Upper lobe of left lung (tissue), 6 donors: Measurements from ENCODE around the gene C9orf50. TPM values are rescaled to one million over a fixed set of nuclear protein-coding genes. Genes with fewer than 3 reads are reported as not detected.
A peak's percentile ranks its signal among the peaks of the same experiment; 100 is the strongest.

Experiments
- ATAC-seq, 2 donors: fragments of 200-7000 bp; cut with Tn5 transposase; one replicate each; pipeline ENCODE4 v1.9.1; 2022; ENCODE audit warnings: mild to moderate bottlenecking in 2 of 2, moderate library complexity in 2 of 2; ENCODE audit not compliant: low FRiP score in 2 of 2
- DNase-seq, 2 donors: peaks; one replicate each; pipeline ENCODE4 v3.0.0-alpha.2; 2019 to 2020
- H3K27ac ChIP-seq, 4 donors: fragments of 200-600 bp; sonication (generic); one replicate each; pipeline ENCODE4 v1.5.1; 2016 to 2019
- H3K27me3 ChIP-seq, 4 donors: fragments of 200-600 bp; sonication (generic); one replicate each; pipeline ENCODE4 v1.5.1; 2017 to 2019
- H3K36me3 ChIP-seq, 4 donors: fragments of 200-600 bp; sonication (generic); one replicate each; pipeline ENCODE4 v1.5.1; 2016 to 2019
- H3K4me1 ChIP-seq, 4 donors: fragments of 200-600 bp; sonication (generic); one replicate each; pipeline ENCODE4 v1.5.1; 2018 to 2019
- H3K4me3 ChIP-seq, 4 donors: fragments of 200-600 bp; sonication (generic); one replicate each; pipeline ENCODE4 v1.5.1; 2017 to 2019; ENCODE audit warnings: mild to moderate bottlenecking in 2 of 4, moderate library complexity in 1 of 4
- H3K9me3 ChIP-seq, 4 donors: fragments of 200-600 bp; sonication (generic); one replicate each; pipeline ENCODE4 v1.5.1; 2018 to 2019
- EP300 ChIP-seq, 4 donors: sonication (generic); formaldehyde crosslinking; IDR thresholded peaks; one replicate each; pipeline ENCODE4 v1.5.1; 2017; ENCODE audit warnings: antibody characterized with exemption in 4 of 4, control low read depth in 2 of 4
- POLR2A ChIP-seq, 4 donors: fragments of 450-650 bp; IDR thresholded peaks; one replicate each; pipeline ENCODE4 v1.5.1; 2016 to 2017; ENCODE audit warnings: antibody characterized with exemption in 4 of 4, mild to moderate bottlenecking in 2 of 4
- POLR2AphosphoS5 ChIP-seq, 2 donors: sonication (generic); formaldehyde crosslinking; IDR thresholded peaks; one replicate each; pipeline ENCODE4 v1.5.1; 2017; ENCODE audit warnings: antibody characterized with exemption in 2 of 2
- WGBS, 2 donors: methylation state at CpG; one replicate each; pipeline ENCODE4 v1.1.5; 2017 to 2018; 5-methylcytosine and 5-hydroxymethylcytosine counted together
- total RNA-seq, 6 donors: library from RNA; depleted of rRNA in 4 of 6; stranded (reverse); fragments of >200 nt in 4 of 6; gene quantifications; one replicate each; pipeline versions ENCODE4 v1.1.0 to v1.2.1, GENCODE V29; 2016 to 2021
- TF ChIP-seq, protein P1 (sequence below), 6 experiments: fragments of 450-650 bp in 4 of 6; fragments of 200-600 bp in 2 of 6; sonication (generic) in 2 of 6; IDR thresholded peaks; one replicate each; pipeline ENCODE4 v1.5.1; 2016 to 2019; ENCODE audit warnings: antibody characterized with exemption in 6 of 6
- donor health status: DM: no; HTN: no; CAD: no; lungs with moderate emphysema.
- donor health status: DM: no; HTN: yes; CAD: no; lungs with severe emphysema.

C9orf50 gene
- total RNA-seq, 6 donors from 2014 or later: not detected

DNA sequence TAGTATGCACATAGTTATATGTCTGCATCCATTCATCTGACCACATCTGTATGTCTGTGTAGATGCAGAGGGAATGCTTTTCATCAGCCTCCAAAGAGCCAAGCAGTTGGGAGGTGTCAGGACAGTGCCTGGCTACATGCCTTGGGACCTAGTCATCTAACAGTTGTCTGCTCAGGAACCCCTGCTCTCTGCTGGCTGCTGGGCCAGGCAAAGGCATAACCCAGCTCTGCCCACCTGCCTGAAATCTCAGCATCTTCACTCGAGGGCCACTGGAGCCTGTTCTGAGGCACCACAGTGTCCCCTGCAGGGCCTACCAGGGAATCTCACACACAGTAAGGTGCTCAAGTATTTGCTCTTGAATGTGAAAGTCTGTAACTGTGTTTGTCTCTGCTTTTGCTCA, 3.7 kb downstream of the C9orf50 start:
- peaks cover 0 to 15% (median 4%) of the 10 kb centered on the region in 4 donors for H3K27me3 ChIP-seq
- TF ChIP-seq, protein P1, sequence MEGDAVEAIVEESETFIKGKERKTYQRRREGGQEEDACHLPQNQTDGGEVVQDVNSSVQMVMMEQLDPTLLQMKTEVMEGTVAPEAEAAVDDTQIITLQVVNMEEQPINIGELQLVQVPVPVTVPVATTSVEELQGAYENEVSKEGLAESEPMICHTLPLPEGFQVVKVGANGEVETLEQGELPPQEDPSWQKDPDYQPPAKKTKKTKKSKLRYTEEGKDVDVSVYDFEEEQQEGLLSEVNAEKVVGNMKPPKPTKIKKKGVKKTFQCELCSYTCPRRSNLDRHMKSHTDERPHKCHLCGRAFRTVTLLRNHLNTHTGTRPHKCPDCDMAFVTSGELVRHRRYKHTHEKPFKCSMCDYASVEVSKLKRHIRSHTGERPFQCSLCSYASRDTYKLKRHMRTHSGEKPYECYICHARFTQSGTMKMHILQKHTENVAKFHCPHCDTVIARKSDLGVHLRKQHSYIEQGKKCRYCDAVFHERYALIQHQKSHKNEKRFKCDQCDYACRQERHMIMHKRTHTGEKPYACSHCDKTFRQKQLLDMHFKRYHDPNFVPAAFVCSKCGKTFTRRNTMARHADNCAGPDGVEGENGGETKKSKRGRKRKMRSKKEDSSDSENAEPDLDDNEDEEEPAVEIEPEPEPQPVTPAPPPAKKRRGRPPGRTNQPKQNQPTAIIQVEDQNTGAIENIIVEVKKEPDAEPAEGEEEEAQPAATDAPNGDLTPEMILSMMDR (IDR thresholded peaks at IDR 0.05): peak in 3 of 6 experiments; percentile 13 to 26 (median 16)
- no peak for TF ChIP-seq EP300 (IDR thresholded peaks at IDR 0.05)
- 0% methylated on average over 1 of the region's 1 CpG for WGBS, 2 donors
- H3K4me3 ChIP-seq: no peak overlapping the region
- ATAC-seq (peak in 1 of 2 donors; percentile 22), DNase-seq (no peak)
- H3K9me3 ChIP-seq: no peaks in the 10 kb centered on the region
- no peaks in the 10 kb centered on the region for H3K36me3 ChIP-seq
- H3K27ac ChIP-seq: no peak overlapping the region
- H3K4me1 ChIP-seq: peaks cover 9 to 14% (median 10%) of the 10 kb centered on the region in 4 donors

DNA sequence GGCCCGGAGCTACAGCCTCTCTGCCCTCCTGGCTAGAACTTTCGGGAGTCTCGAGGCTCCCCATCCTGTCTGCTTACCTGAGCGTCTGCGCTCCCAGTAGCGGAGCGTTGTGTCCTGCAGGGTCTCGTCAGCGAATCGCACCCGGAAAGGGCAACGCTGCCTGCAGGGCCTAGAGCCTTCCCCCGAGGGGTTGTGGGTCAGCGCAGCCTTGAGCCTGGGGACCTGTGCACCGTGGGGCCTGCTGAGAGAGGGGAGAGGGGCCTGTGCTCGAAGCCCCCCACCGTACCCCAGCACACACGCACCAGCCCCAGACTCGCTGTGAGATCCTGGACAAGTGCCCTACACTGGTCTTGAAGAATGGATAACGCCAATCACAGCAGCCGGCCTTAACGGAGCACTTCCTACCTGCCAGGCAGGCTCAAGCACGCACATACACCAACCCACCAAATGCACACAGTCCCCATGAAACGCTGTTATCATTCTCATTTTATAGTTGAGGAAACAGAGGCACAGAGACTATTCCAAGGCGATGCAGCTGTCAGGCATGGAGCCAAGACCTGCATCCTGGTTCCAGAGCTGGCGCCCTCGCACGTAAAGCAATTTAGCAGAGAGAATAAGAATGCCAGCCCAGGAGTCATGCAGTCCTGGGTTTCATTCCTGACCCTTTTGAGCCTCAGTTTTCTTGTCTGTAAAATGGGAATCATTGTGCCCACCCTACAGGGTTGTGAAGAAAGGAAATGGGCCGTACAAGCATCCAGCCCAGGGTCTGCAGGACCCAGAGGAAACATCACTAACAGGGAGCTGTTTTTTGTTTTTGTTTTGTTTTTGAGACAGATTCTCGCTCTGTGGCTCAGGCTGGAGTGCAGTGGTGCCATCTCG, 5.3 kb downstream of the C9orf50 start:
- Histone ChIP-seq H3K27me3 (peaks cover 0 to 12% (median 4%) of the 10 kb centered on the region in 4 donors), H3K9me3 (no peaks in the 10 kb centered on the region), H3K27ac (no peak overlapping the region), H3K36me3 (no peaks in the 10 kb centered on the region), H3K4me1 (peaks cover 12 to 18% (median 17%) of the 10 kb centered on the region in 4 donors), H3K4me3 (no peak overlapping the region)
- TF ChIP-seq, protein P1 (IDR thresholded peaks at IDR 0.05): no peak
- TF ChIP-seq POLR2AphosphoS5 (IDR thresholded peaks at IDR 0.05): no peak
- TF ChIP-seq EP300 (IDR thresholded peaks at IDR 0.05): no peak
- no peak for TF ChIP-seq POLR2A (IDR thresholded peaks at IDR 0.05)
- DNase-seq (no peak), ATAC-seq (no peak)
- 76 to 81% methylated on average over 15 to 31 of the region's 31 CpGs for WGBS, 2 donors

GRCh38 chr9:129614932-129615331, 6.0 kb downstream of the C9orf50 start:
- H3K36me3 ChIP-seq: no peaks in the 10 kb centered on the region
- WGBS, 2 donors: 80 to 86% methylated on average over 4 to 10 of the region's 10 CpGs
- H3K27me3 ChIP-seq: peaks cover 0 to 4% (median under 1%) of the 10 kb centered on the region in 4 donors
- ATAC-seq (no peak), DNase-seq (no peak)
- H3K27ac ChIP-seq: no peak overlapping the region
- no peak overlapping the region for H3K4me3 ChIP-seq
- peaks cover 6 to 17% (median 14%) of the 10 kb centered on the region in 4 donors for H3K4me1 ChIP-seq
- no peaks in the 10 kb centered on the region for H3K9me3 ChIP-seq
- TF ChIP-seq POLR2A (IDR thresholded peaks at IDR 0.05): no peak
- no peak for TF ChIP-seq EP300 (IDR thresholded peaks at IDR 0.05)
- TF ChIP-seq, protein P1 (IDR thresholded peaks at IDR 0.05): no peak
- no peak for TF ChIP-seq POLR2AphosphoS5 (IDR thresholded peaks at IDR 0.05)

- no peak for ATAC-seq
- H3K36me3 ChIP-seq: no peaks in the 10 kb centered on the region
Measured at GRCh38 chr9:129613520-129614175, 7.3 kb downstream of the C9orf50 start.

More at GRCh38 chr9:129613520-129614175, 7.3 kb downstream of the C9orf50 start:
- Histone ChIP-seq H3K27ac (no peak overlapping the region), H3K4me3 (no peak overlapping the region), H3K27me3 (no peaks in the 10 kb centered on the region), H3K9me3 (no peaks in the 10 kb centered on the region), H3K4me1 (peaks cover 17 to 26% (median 24%) of the 10 kb centered on the region in 4 donors)
- DNase-seq: no peak
- 63 to 71% methylated on average over 11 to 19 of the region's 19 CpGs for WGBS, 2 donors
- TF ChIP-seq, protein P1 (IDR thresholded peaks at IDR 0.05): no peak
- no peak for TF ChIP-seq POLR2A (IDR thresholded peaks at IDR 0.05)
- no peak for TF ChIP-seq EP300 (IDR thresholded peaks at IDR 0.05)
- no peak for TF ChIP-seq POLR2AphosphoS5 (IDR thresholded peaks at IDR 0.05)
